Panc1 (cell line): ENCODE data around the gene LRRC4B.

Source experiments
- CTCF ChIP-seq: fragments of 450-650 bp; IDR thresholded peaks from 2 replicates; pipeline ENCODE4 v1.5.1; 2017; ENCODE audit warnings: mild to moderate bottlenecking
- POLR2AphosphoS5 ChIP-seq: IDR thresholded peaks from 2 replicates; pipeline ENCODE4 v1.6.1; 2012; ENCODE audit warnings: mild to moderate bottlenecking, low read depth, low read length, moderate library complexity
- REST ChIP-seq, 2 experiments: IDR thresholded peaks; 2 replicates each; pipeline ENCODE4 v1.6.1; 2011 to 2012; ENCODE audit warnings: low read depth in 2 of 2, control low read depth in 1 of 2, low read length in 1 of 2, mild to moderate bottlenecking in 1 of 2, moderate library complexity in 1 of 2; ENCODE audit not compliant: insufficient read depth in 1 of 2
- SIN3A ChIP-seq: IDR thresholded peaks from 2 replicates; pipeline ENCODE4 v1.6.1; 2012; ENCODE audit warnings: low read depth, mild to moderate bottlenecking, low read length, moderate library complexity, borderline replicate concordance; ENCODE audit not compliant: insufficient read depth

- TF ChIP-seq CTCF (no peak), POLR2AphosphoS5 (no peak), REST (IDR thresholded peaks at IDR 0.05; ENCODE audit: insufficient read depth in 1 of 2, low read depth in 2 of 2, low read length in 1 of 2) (no peak), SIN3A (no peak)
These were observed 93.1 kb downstream of the LRRC4B start for GRCh38 chr19:50475101-50475568.
